MM.1S (cell line): ENCODE data around the gene GJA5.

Experiments
- EZH2 ChIP-seq: fragments of 300-600 bp; sonication (generic); optimal IDR thresholded peaks from 2 replicates; pipeline ENCODE3; 2017; ENCODE audit warnings: low read depth, mild to moderate bottlenecking, antibody characterized with exemption, low read length, mixed read lengths
- TF ChIP-seq, protein P1 (sequence below): fragments of 300-600 bp; sonication (generic); IDR thresholded peaks from 2 replicates; pipeline ENCODE4 v1.5.1; 2016; ENCODE audit warnings: antibody characterized with exemption, low read length, mixed read lengths

DNA sequence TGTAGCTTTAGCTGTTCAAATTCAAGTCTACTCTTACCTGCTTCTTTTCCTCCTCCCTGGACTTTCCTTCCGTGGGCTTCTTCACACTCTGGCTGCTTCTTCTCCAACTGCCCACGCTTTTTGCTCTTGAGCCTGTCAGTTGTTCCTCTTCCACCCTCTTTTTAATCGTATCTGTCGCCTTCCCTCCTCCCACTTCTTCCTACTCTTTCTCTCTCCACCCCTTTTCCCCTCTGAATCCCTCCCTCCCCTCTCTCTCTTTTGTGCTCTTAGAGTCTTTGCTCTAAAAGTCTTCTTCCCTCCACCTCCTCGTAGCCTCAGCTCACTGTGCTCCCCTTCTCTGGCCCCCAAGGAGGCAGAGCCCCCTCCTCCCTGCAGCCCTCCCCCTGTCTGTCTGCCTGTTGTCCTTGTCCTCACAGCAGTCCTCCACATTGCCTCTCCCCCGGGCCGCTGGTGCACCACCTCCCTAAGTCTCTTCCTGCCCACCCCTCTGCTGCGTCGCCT lies 12.9 kb upstream of the GJA5 start:
- no peak for TF ChIP-seq EZH2
- TF ChIP-seq, protein P1, sequence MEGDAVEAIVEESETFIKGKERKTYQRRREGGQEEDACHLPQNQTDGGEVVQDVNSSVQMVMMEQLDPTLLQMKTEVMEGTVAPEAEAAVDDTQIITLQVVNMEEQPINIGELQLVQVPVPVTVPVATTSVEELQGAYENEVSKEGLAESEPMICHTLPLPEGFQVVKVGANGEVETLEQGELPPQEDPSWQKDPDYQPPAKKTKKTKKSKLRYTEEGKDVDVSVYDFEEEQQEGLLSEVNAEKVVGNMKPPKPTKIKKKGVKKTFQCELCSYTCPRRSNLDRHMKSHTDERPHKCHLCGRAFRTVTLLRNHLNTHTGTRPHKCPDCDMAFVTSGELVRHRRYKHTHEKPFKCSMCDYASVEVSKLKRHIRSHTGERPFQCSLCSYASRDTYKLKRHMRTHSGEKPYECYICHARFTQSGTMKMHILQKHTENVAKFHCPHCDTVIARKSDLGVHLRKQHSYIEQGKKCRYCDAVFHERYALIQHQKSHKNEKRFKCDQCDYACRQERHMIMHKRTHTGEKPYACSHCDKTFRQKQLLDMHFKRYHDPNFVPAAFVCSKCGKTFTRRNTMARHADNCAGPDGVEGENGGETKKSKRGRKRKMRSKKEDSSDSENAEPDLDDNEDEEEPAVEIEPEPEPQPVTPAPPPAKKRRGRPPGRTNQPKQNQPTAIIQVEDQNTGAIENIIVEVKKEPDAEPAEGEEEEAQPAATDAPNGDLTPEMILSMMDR: no peak
